OCI-LY1 (cell line): ENCODE results near the gene TTC23.

Source experiments
- H2AFZ ChIP-seq: fragments of 200-600 bp; sonication (generic), shearing (Covaris generic); 2 replicates; pipeline ENCODE4 v1.6.0; 2014; ENCODE audit warnings: antibody characterized with exemption, mild to moderate bottlenecking, low read length
- H3F3A ChIP-seq: fragments of 200-600 bp; sonication (generic), shearing (Covaris generic); 2 replicates; pipeline ENCODE4 v1.6.0; 2014; ENCODE audit warnings: mild to moderate bottlenecking, antibody characterized with exemption, low read length, moderate library complexity; ENCODE audit not compliant: insufficient read depth
- H3K27ac ChIP-seq: fragments of 200-600 bp; sonication (generic); 2 replicates; pipeline ENCODE4 v1.5.1; 2014; ENCODE audit warnings: low read length, mixed run types, mild to moderate bottlenecking, low read depth; ENCODE audit not compliant: poor library complexity, severe bottlenecking
- H3K27me3 ChIP-seq: fragments of 200-600 bp; sonication (generic); 2 replicates; pipeline ENCODE4 v1.6.0; 2014; ENCODE audit warnings: antibody characterized with exemption, mild to moderate bottlenecking, low read length, moderate library complexity; ENCODE audit not compliant: insufficient read depth
- H3K36me3 ChIP-seq: fragments of 200-600 bp; sonication (generic); 2 replicates; pipeline ENCODE4 v1.6.1; 2014; ENCODE audit warnings: mild to moderate bottlenecking, antibody characterized with exemption, low read length, moderate library complexity, mixed read lengths; ENCODE audit not compliant: insufficient read depth
- H3K4me1 ChIP-seq: fragments of 200-600 bp; sonication (generic); 2 replicates; pipeline ENCODE4 v1.5.1; 2014; ENCODE audit warnings: mild to moderate bottlenecking, low read length, moderate library complexity; ENCODE audit not compliant: insufficient read depth, severe bottlenecking
- H3K4me2 ChIP-seq: fragments of 200-600 bp; sonication (generic), shearing (Covaris generic); 2 replicates; pipeline ENCODE4 v1.6.1; 2014; ENCODE audit warnings: low read length
- H3K4me3 ChIP-seq: fragments of 200-600 bp; sonication (generic); 2 replicates; pipeline ENCODE4 v1.5.1; 2014; ENCODE audit warnings: low read length, low read depth, mild to moderate bottlenecking, mixed read lengths; ENCODE audit not compliant: poor library complexity, severe bottlenecking
- H3K79me2 ChIP-seq: fragments of 200-600 bp; shearing (Covaris generic); 2 replicates; pipeline ENCODE4 v1.6.1; 2016; ENCODE audit warnings: mixed run types, low read length, mixed read lengths; ENCODE audit not compliant: insufficient read depth
- H3K9ac ChIP-seq: fragments of 200-600 bp; sonication (generic), shearing (Covaris generic); 2 replicates; pipeline ENCODE4 v1.6.1; 2014; ENCODE audit warnings: mild to moderate bottlenecking, low read length, mixed read lengths
- H3K9me2 ChIP-seq: fragments of 200-600 bp; sonication (generic), shearing (Covaris generic); 2 replicates; pipeline ENCODE4 v1.6.1; 2014; ENCODE audit warnings: low read depth, mild to moderate bottlenecking, low read length, mixed read lengths
- H3K9me3 ChIP-seq: fragments of 200-600 bp; shearing (Covaris generic); 2 replicates; pipeline ENCODE4 v1.6.1; 2014; ENCODE audit warnings: low read length, mixed read lengths
- H4K20me1 ChIP-seq: fragments of 200-600 bp; sonication (generic), shearing (Covaris generic); 2 replicates; pipeline ENCODE4 v1.6.0; 2016; ENCODE audit warnings: mild to moderate bottlenecking, low read length; ENCODE audit not compliant: insufficient read depth
- CTCF ChIP-seq: fragments of 200-600 bp; sonication (generic), shearing (Covaris generic); IDR thresholded peaks from 2 replicates; pipeline ENCODE4 v1.5.1; 2017; ENCODE audit warnings: mild to moderate bottlenecking, antibody characterized with exemption, low read length, moderate library complexity, mixed read lengths
- EZH2 ChIP-seq: fragments of 200-600 bp; sonication (generic), shearing (Covaris generic); IDR thresholded peaks from 2 replicates; pipeline ENCODE4 v1.8.0; 2017; ENCODE audit warnings: borderline replicate concordance, mixed run types, mild to moderate bottlenecking, antibody characterized with exemption, low read length, moderate library complexity, mixed read lengths

The TTC23 gene

GRCh38 chr15:99108993-99109392 is 140.4 kb downstream of the TTC23 start:
- Histone ChIP-seq H3K9ac (no peak overlapping the region), H3K4me2 (no peak overlapping the region), H3K9me2 (no peaks in the 10 kb centered on the region), H3F3A (no peaks in the 10 kb centered on the region), H4K20me1 (no peaks in the 10 kb centered on the region), H3K36me3 (no peaks in the 10 kb centered on the region), H3K27me3 (no peaks in the 10 kb centered on the region), H3K27ac (no peak overlapping the region), H3K79me2 (no peaks in the 10 kb centered on the region), H3K9me3 (no peaks in the 10 kb centered on the region), H3K4me3 (no peak overlapping the region), H3K4me1 (peaks cover 4% of the 10 kb centered on the region), H2AFZ (no peak overlapping the region)
- no peak for TF ChIP-seq EZH2
- no peak for TF ChIP-seq CTCF

- no peak overlapping the region for H3K4me2 ChIP-seq
- no peaks in the 10 kb centered on the region for H3F3A ChIP-seq
- H3K79me2 ChIP-seq, result no peaks in the 10 kb centered on the region
- H3K27me3 ChIP-seq, result no peaks in the 10 kb centered on the region
- no peaks in the 10 kb centered on the region for H3K36me3 ChIP-seq
- no peaks in the 10 kb centered on the region for H3K9me3 ChIP-seq
- no peaks in the 10 kb centered on the region for H4K20me1 ChIP-seq
- no peak overlapping the region for H3K9ac ChIP-seq
- H3K4me3 ChIP-seq, result no peak overlapping the region
- H3K4me1 ChIP-seq, result peaks cover 4% of the 10 kb centered on the region
- TF ChIP-seq EZH2, result no peak
- no peak for TF ChIP-seq CTCF
- no peak overlapping the region for H2AFZ ChIP-seq
- no peaks in the 10 kb centered on the region for H3K9me2 ChIP-seq
- no peak overlapping the region for H3K27ac ChIP-seq
Observed at GRCh38 chr15:99106417-99107220, 142.8 kb downstream of the TTC23 start.

- TF ChIP-seq EZH2 (no peak), CTCF (no peak)
- no peak overlapping the region for H3K4me2 ChIP-seq
- no peaks in the 10 kb centered on the region for H3K9me2 ChIP-seq
- no peak overlapping the region for H2AFZ ChIP-seq
- H3K27me3 ChIP-seq, result no peaks in the 10 kb centered on the region
- H3K9ac ChIP-seq, result no peak overlapping the region
- no peak overlapping the region for H3K27ac ChIP-seq
- no peaks in the 10 kb centered on the region for H3F3A ChIP-seq
- H3K36me3 ChIP-seq, result no peaks in the 10 kb centered on the region
- H3K4me3 ChIP-seq, result no peak overlapping the region
- H3K9me3 ChIP-seq, result no peaks in the 10 kb centered on the region
- H4K20me1 ChIP-seq, result no peaks in the 10 kb centered on the region
- H3K79me2 ChIP-seq, result no peaks in the 10 kb centered on the region
- peaks cover 4% of the 10 kb centered on the region for H3K4me1 ChIP-seq
Observed at GRCh38 chr15:99105514-99106341, 143.7 kb downstream of the TTC23 start.
